K562 (cell line): ENCODE data around the gene C20orf173. TPM values are rescaled to one million over a fixed set of nuclear protein-coding genes. Genes with fewer than 3 reads are reported as not detected.

Source experiments
- ATAC-seq: fragments of 200-7000 bp; cut with Tn5 transposase; 3 replicates; pipeline ENCODE4 v1.9.1; 2020; ENCODE audit warnings: moderate library complexity
- BruUV-seq: library from RNA; stranded (reverse); fragments of 400-500 nt; replicated peaks from 2 replicates; lab custom pipeline; 2021; lab: Mats Ljungman, UMichigan
- CTCF ChIA-PET: fragments of 300-600 bp; formaldehyde crosslinking; extraction: SDS; loops from one replicate; lab custom pipeline; 2021; ENCODE audit warnings: low intra/inter-chr PET ratio; lab: Yijun Ruan, JAX
- POLR2A ChIA-PET: fragments of 300-600, 350-650 bp; sonication (Branson Sonifier 250); formaldehyde crosslinking; extraction: SDS; loops from one replicate; lab custom pipeline; 2021; ENCODE audit warnings: antibody characterized with exemption, inconsistent platforms; lab: Yijun Ruan, JAX
- DNase-seq, 4 experiments: peaks; one replicate each; pipeline versions ENCODE4 v3.0.0 to v3.0.0-alpha.2; 2011 to 2018; ENCODE audit warnings: low spot score in 3 of 4, mixed read lengths in 3 of 4; ENCODE audit errors: extremely low read depth in 1 of 4
- FAIRE-seq: peaks from 2 replicates; lab custom pipeline; 2011; peaks lifted over from hg19 to GRCh38; lab: Jason Lieb, UNC
- H2AFZ ChIP-seq: 2 replicates; pipeline ENCODE4 v1.6.0; 2011; ENCODE audit warnings: low read depth, low read length, control low read depth, inconsistent platforms
- H3K27ac ChIP-seq: fragments of 200-600 bp; 3 replicates; pipeline ENCODE4 v1.8.0; 2011; ENCODE audit warnings: low read depth, mild to moderate bottlenecking, control low read depth, inconsistent platforms, low read length, moderate library complexity, mixed read lengths; ENCODE audit errors: extremely low read depth
- H3K27me3 ChIP-seq, 2 experiments: fragments of 300-600 bp in 1 of 2; 2 replicates in 1 of 2; 3 replicates in 1 of 2; pipeline versions ENCODE4 v1.6.0 to v1.8.0; 2011; ENCODE audit warnings: inconsistent platforms in 2 of 2, low read length in 2 of 2, mild to moderate bottlenecking in 1 of 2, mixed read lengths in 1 of 2, moderate library complexity in 1 of 2; ENCODE audit not compliant: control insufficient read depth in 2 of 2, insufficient read depth in 2 of 2
- H3K36me3 ChIP-seq: fragments of 300-600 bp; 3 replicates; pipeline ENCODE4 v1.8.0; 2011; ENCODE audit warnings: mild to moderate bottlenecking, low read length, inconsistent platforms; ENCODE audit not compliant: control insufficient read depth, insufficient read depth
- H3K4me1 ChIP-seq, 2 experiments: fragments of 200-600 bp in 1 of 2; replicated peaks in 1 of 2; 2 replicates in 1 of 2; 3 replicates in 1 of 2; pipeline versions ENCODE4 v1.5.1 to v1.8.0; 2011; ENCODE audit warnings: inconsistent platforms in 2 of 2, low read length in 2 of 2, mild to moderate bottlenecking in 1 of 2, mixed read lengths in 1 of 2, moderate library complexity in 1 of 2; ENCODE audit not compliant: control insufficient read depth in 2 of 2, insufficient read depth in 2 of 2
- H3K4me2 ChIP-seq: 2 replicates; pipeline ENCODE4 v1.6.1; 2011; ENCODE audit warnings: low read length, control low read depth, inconsistent platforms, mixed read lengths; ENCODE audit not compliant: insufficient read depth
- H3K4me3 ChIP-seq: fragments of 200-600 bp; sonication (generic), shearing (Covaris generic); 2 replicates; pipeline ENCODE4 v1.5.1; 2016; ENCODE audit warnings: control low read depth, inconsistent platforms
- H3K79me2 ChIP-seq: fragments of 200-600 bp; 3 replicates; pipeline ENCODE4 v1.8.0; 2011; ENCODE audit warnings: low read length, inconsistent platforms; ENCODE audit not compliant: control insufficient read depth, insufficient read depth
- H3K9ac ChIP-seq, 2 experiments: 2 replicates each; pipeline versions ENCODE4 v1.6.0 to v1.6.1; 2011; ENCODE audit warnings: low read depth in 2 of 2, low read length in 2 of 2, control low read depth in 1 of 2, inconsistent platforms in 1 of 2, mild to moderate bottlenecking in 1 of 2, mixed read lengths in 1 of 2; ENCODE audit not compliant: insufficient read depth in 1 of 2
- H3K9me1 ChIP-seq: one replicate; pipeline ENCODE4 v1.6.0; 2011; ENCODE audit warnings: inconsistent platforms, mild to moderate bottlenecking, low read length, moderate library complexity; ENCODE audit not compliant: control insufficient read depth, insufficient read depth
- H3K9me3 ChIP-seq: replicated peaks from 2 replicates; pipeline ENCODE4 v1.5.1; 2011; ENCODE audit warnings: low read depth, low read length, inconsistent platforms; ENCODE audit not compliant: control insufficient read depth, insufficient read depth
- H4K20me1 ChIP-seq: replicated peaks from 2 replicates; pipeline ENCODE4 v1.6.1; 2011; ENCODE audit warnings: low read length, inconsistent platforms, mixed read lengths; ENCODE audit not compliant: control insufficient read depth, insufficient read depth
- ARID1B ChIP-seq: fragments of 450-650 bp; IDR thresholded peaks from 2 replicates; pipeline ENCODE4 v1.6.1; 2016; ENCODE audit warnings: antibody characterized with exemption, mild to moderate bottlenecking, inconsistent platforms
- CEBPB ChIP-seq: fragments of 450-650 bp; IDR thresholded peaks from 2 replicates; pipeline ENCODE4 v1.6.1; 2016; ENCODE audit warnings: missing genetic modification characterization, missing compliant biosample characterization
- FOS ChIP-seq: IDR thresholded peaks from 3 replicates; pipeline ENCODE4 v1.6.1; 2011; ENCODE audit not compliant: insufficient read length; ENCODE audit errors: extremely low read depth
- MCM2 ChIP-seq: fragments of 450-650 bp; IDR thresholded peaks from 2 replicates; pipeline ENCODE4 v1.6.1; 2017; ENCODE audit warnings: low read depth, mild to moderate bottlenecking
- RBM25 ChIP-seq: fragments of 200-400 bp; formaldehyde crosslinking; IDR thresholded peaks from 2 replicates; pipeline ENCODE4 v1.6.1; 2018; ENCODE audit warnings: low read length, low read depth, moderate library complexity; ENCODE audit not compliant: severe bottlenecking
- U2AF2 ChIP-seq: fragments of 200-400 bp; formaldehyde crosslinking; optimal IDR thresholded peaks from 2 replicates; pipeline ENCODE3; 2017; ENCODE audit warnings: low read depth, mild to moderate bottlenecking, low read length
- WGBS: fragments of 100-300 bp; shearing (Covaris generic); methylation state at CpG from one replicate; pipeline ENCODE4 v1.1.6; 2016; ENCODE audit warnings: low coverage, mixed read lengths; ENCODE audit not compliant: insufficient coverage; ENCODE audit errors: missing lambda C conversion rate; 5-methylcytosine and 5-hydroxymethylcytosine counted together
- in situ Hi-C: fragments of 300-500 bp; cut with MboI; formaldehyde crosslinking; loops from 4 replicates; pipeline ENCODE4 v1.15.0; 2018; ENCODE audit warnings: inconsistent platforms, mixed read lengths
- intact Hi-C: fragments of 100-400 bp; cut with micrococcal nuclease; formaldehyde crosslinking; loops from 2 replicates; pipeline ENCODE4 v1.14.2; 2022
- polyA plus RNA-seq, 8 experiments: library from polyadenylated mRNA; depleted of rRNA in 4 of 8; stranded (reverse) in 5 of 8; unstranded in 3 of 8; fragments of >200 nt; fragmentation: Nextera tagmentation in 2 of 8; fragmentation: Illumina TruSeq in 1 of 8; extraction: Ambion mirVana in 2 of 8; extraction: Trizol in 1 of 8; gene quantifications; 2 replicates each; pipeline versions ENCODE4 v1.2.1 to v1.2.3, GENCODE V29; 2011 to 2014; ENCODE audit warnings: inconsistent platforms in 1 of 8, missing spikeins in 1 of 8
- total RNA-seq, 7 experiments: library from RNA; depleted of rRNA in 6 of 7; stranded (reverse); fragments of >200 nt in 6 of 7; fragmentation: Illumina TruSeq in 2 of 7; extraction: Trizol in 2 of 7; gene quantifications; 2 replicates each; pipeline versions ENCODE4 v1.2.1 to v1.2.3, GENCODE V29; 2011 to 2021; ENCODE audit warnings: low replicate concordance in 1 of 7

C20orf173 gene
- total and polyA plus RNA-seq, 9 of the 15 experiments (the other 6 are each of a cell fraction or from before 2014, with no cell fraction given): not detected

DNA sequence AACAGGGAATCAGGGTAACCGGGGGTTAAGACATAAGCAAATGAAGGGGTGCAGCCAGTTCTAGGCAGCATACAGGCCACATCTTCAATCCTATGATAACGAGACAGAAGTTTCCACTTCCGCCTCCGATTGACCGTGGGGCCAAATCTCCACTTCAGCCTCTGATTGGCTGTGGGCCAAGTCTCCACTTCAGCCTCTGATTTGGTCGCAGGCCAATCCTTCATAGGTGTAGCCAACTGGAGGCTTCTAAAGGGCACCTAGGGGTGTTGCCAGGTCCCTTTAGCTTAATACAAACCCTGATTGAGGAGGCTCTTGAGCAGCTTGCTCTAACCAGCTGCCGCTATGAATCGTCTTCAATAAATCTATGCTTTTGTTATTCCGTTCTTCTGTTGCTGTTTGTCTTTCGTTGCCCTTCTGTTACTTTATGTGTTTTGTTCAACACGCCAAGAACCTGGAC lies 10.3 kb upstream of the C20orf173 start (continued):
- TF ChIP-seq ARID1B (0 out of 2 replicates have a peak, but pooled peaks have one; percentile 22), FOS (peak; percentile 80), RBM25 (peak; percentile 84)

DNA sequence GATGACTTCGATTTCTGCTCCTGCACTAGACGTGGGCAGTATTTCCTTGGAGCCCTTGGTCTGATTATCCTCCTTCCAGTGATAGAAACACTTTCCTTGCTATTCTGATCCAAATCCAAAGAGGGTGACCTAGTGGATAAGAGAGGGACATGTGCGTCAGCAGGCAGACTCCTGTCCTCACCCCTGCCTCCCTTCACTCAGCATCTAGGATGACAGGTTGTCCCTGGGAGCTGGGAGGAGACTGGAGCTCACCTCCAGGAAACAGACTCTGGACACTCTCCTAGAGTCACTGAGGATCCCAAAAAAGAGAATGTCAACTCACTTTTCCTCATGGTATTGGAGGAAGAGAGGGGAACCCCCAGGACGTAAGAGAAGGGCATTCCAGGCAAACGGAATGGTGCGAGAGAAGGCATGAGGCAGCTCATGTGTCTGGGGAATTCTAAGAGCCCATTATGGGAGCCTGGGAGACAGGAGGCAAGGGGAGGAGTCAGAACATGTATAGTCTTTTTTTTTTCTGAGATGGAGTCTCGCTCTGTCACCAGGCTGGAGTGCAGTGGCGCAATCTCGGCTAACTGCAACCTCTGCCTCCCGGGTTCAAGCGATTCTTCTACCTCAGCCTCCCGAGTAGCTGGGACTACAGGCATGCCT lies 2.2 kb downstream of the C20orf173 start:
- no peaks in the 10 kb centered on the region for H3K27me3 ChIP-seq
- peak; percentile 67 for FAIRE-seq
- no peaks in the 10 kb centered on the region for H3K9me3 ChIP-seq
- no peak for DNase-seq
- no peaks in the 10 kb centered on the region for H3K9me1 ChIP-seq
- H3K4me2 ChIP-seq: no peak overlapping the region
- in situ Hi-C loops: no loop called here
- H3K4me3 ChIP-seq: no peak overlapping the region
- H2AFZ ChIP-seq: no peak overlapping the region
- H3K4me1 ChIP-seq: peaks cover 0 to 4% of the 10 kb centered on the region in 2 experiments; a peak in 1 of 5 replicates
- no peaks in the 10 kb centered on the region for H3K79me2 ChIP-seq
- no peak for TF ChIP-seq MCM2
- TF ChIP-seq U2AF2: no peak
- 0 out of 2 replicates have a peak, but pooled peaks have one; percentile 35 for TF ChIP-seq CEBPB (tag)
- TF ChIP-seq, all 486 proteins: peak for 1
- Histone ChIP-seq H3K27ac (no peak overlapping the region), H4K20me1 (no peaks in the 10 kb centered on the region), H3K36me3 (no peaks in the 10 kb centered on the region), H3K9ac (no peak overlapping the region)
- ChIA-PET POLR2A (interaction anchor here (0.5 to 1.5 kb wide), 3 partner anchors 15 to 55 kb away, joined by 3 to 4 read pairs (median 3); partner anchors contain the start of gene ERGIC3), CTCF (no interaction called here)
- WGBS: 43% methylated on average over 12 of the region's 12 CpGs
- intact Hi-C loops: no loop called here
- ATAC-seq: no peak
- no TSS peak for BruUV-seq
